Naive thymus-derived CD4-positive, alpha-beta T cell (primary cell): ENCODE data around the gene GRK6. TPM values are rescaled to one million over a fixed set of nuclear protein-coding genes. Genes with fewer than 3 reads are reported as not detected.

Experiments
- ATAC-seq: fragments of 150-1000 bp; cut with Tn5 transposase; 2 replicates; pipeline ENCODE4 v1.10.0; 2021; ENCODE audit warnings: mild to moderate bottlenecking, moderate library complexity
- CTCF ChIA-PET: fragments of 350-600 bp; sonication (Branson Sonifier 250); formaldehyde crosslinking; loops from one replicate; lab custom pipeline; 2021; ENCODE audit warnings: antibody characterized with exemption; lab: Charles Lee
- POLR2A ChIA-PET: fragments of 350-600 bp; sonication (Branson Sonifier 250); formaldehyde crosslinking; loops from one replicate; lab custom pipeline; 2021; ENCODE audit warnings: antibody characterized with exemption, inconsistent platforms; lab: Charles Lee
- DNase-seq, 9 donors: peaks; one replicate each; pipeline versions ENCODE4 v3.0.0 to v3.0.0-alpha.2; 2020 to 2022; ENCODE audit warnings: mixed read lengths in 1 of 9
- H3K27ac ChIP-seq: one replicate; pipeline ENCODE4 v1.7.0; 2013; ENCODE audit warnings: mild to moderate bottlenecking, low read depth, low read length, moderate library complexity
- H3K27me3 ChIP-seq, 2 donors: one replicate each; pipeline ENCODE4 v1.7.0; 2013; ENCODE audit warnings: low read length in 2 of 2, mild to moderate bottlenecking in 2 of 2, moderate library complexity in 2 of 2; ENCODE audit not compliant: control insufficient read depth in 2 of 2, insufficient read depth in 2 of 2
- H3K36me3 ChIP-seq, 3 experiments: 1 replicate in 2 of 3; 2 replicates in 1 of 3; pipeline ENCODE4 v1.7.0; 2013; ENCODE audit warnings: low read length in 3 of 3, mild to moderate bottlenecking in 3 of 3, moderate library complexity in 1 of 3; ENCODE audit not compliant: insufficient read depth in 3 of 3, control insufficient read depth in 2 of 3
- H3K4me1 ChIP-seq, 2 donors: one replicate each; pipeline ENCODE4 v1.7.0; 2013; ENCODE audit warnings: low read length in 2 of 2, mild to moderate bottlenecking in 2 of 2, moderate library complexity in 1 of 2; ENCODE audit not compliant: control insufficient read depth in 2 of 2, insufficient read depth in 2 of 2
- H3K4me3 ChIP-seq: 2 replicates; pipeline ENCODE4 v1.7.0; 2013; ENCODE audit warnings: mild to moderate bottlenecking, low read length
- H3K9me3 ChIP-seq, 3 experiments: 1 replicate in 2 of 3; 2 replicates in 1 of 3; pipeline ENCODE4 v1.7.0; 2013; ENCODE audit warnings: low read length in 3 of 3; ENCODE audit not compliant: control insufficient read depth in 2 of 3
- H3K27ac Mint-ChIP-seq, 9 donors: one replicate each; pipeline ENCODE4 v1.8.0; 2020 to 2022; ENCODE audit warnings: mixed read lengths in 9 of 9, mild to moderate bottlenecking in 8 of 9, moderate library complexity in 5 of 9, inconsistent platforms in 2 of 9
- H3K27me3 Mint-ChIP-seq, 5 donors: one replicate each; pipeline ENCODE4 v1.8.0; 2021 to 2022; ENCODE audit warnings: mixed read lengths in 5 of 5, mild to moderate bottlenecking in 1 of 5
- H3K36me3 Mint-ChIP-seq, 5 donors: one replicate each; pipeline ENCODE4 v1.8.0; 2020 to 2022; ENCODE audit warnings: mixed read lengths in 5 of 5, mild to moderate bottlenecking in 3 of 5, inconsistent platforms in 1 of 5
- H3K4me1 Mint-ChIP-seq, 7 donors: one replicate each; pipeline ENCODE4 v1.8.0; 2020 to 2022; ENCODE audit warnings: mixed read lengths in 7 of 7, mild to moderate bottlenecking in 3 of 7, inconsistent platforms in 1 of 7
- H3K4me3 Mint-ChIP-seq, 10 donors: one replicate each; pipeline ENCODE4 v1.8.0; 2020 to 2022; ENCODE audit warnings: mild to moderate bottlenecking in 10 of 10, mixed read lengths in 10 of 10, moderate library complexity in 6 of 10, inconsistent platforms in 2 of 10
- H3K9me3 Mint-ChIP-seq, 11 donors: one replicate each; pipeline ENCODE4 v1.8.0; 2020 to 2022; ENCODE audit warnings: mixed read lengths in 11 of 11, mild to moderate bottlenecking in 4 of 11, inconsistent platforms in 1 of 11, moderate library complexity in 1 of 11
- intact Hi-C, 2 donors: fragments of 100-400 bp; cut with micrococcal nuclease; formaldehyde crosslinking; loops; one replicate each; pipeline ENCODE4 v1.15.1; 2023
- polyA plus RNA-seq, 2 donors: library from polyadenylated mRNA; unstranded; fragments of 300-500 nt; fragmentation: Illumina TruSeq; gene quantifications; one replicate each; pipeline ENCODE4 v1.2.3, GENCODE V29; 2021
- total RNA-seq, 6 experiments: library from RNA in 5 of 6; stranded (reverse) in 5 of 6; gene quantifications; 1 replicate in 5 of 6; 2 replicates in 1 of 6; pipeline ENCODE4 v1.2.3 and lab custom pipeline; 2021 to 2026

The GRK6 gene
- total and polyA plus RNA-seq, 7 experiments from 2014 or later = 78.8 to 246 (median 200) TPM

DNA sequence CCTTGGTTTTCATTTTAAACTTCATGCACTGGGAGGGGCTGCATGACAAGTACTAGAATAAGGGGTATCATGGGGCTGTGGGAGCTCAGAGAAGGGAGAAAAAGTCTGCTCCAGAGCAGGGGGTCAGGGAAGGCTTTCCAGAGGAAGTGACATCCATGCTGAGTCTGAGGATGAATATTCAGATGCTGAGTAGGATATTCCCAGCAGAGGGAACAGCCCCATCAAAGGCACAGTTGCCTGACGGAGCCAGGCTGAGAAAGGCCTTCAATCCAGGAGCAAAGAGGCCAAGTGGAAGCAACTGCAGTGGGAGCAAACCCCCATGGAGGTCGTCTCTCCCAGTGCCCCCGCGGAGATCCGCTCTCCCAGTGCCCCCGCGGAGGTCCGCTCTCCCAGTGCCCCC, 30.4 kb upstream of the GRK6 start:
- Histone ChIP-seq H3K36me3 (no peaks in the 10 kb centered on the region), H3K4me3 (no peak overlapping the region), H3K4me1 (peaks cover 0 to under 1% of the 10 kb centered on the region in 2 donors), H3K27ac (no peak overlapping the region), H3K27me3 (no peaks in the 10 kb centered on the region), H3K9me3 (no peaks in the 10 kb centered on the region)
- ChIA-PET CTCF (no interaction called here), POLR2A (no interaction called here)
- H3K27me3 Mint-ChIP-seq = peaks cover 0 to 17% (median 0%) of the 10 kb centered on the region in 5 donors
- peaks cover 0 to 2% (median 0%) of the 10 kb centered on the region in 11 donors for H3K9me3 Mint-ChIP-seq
- ATAC-seq (no peak), DNase-seq (no peak)
- H3K36me3 Mint-ChIP-seq = no peaks in the 10 kb centered on the region
- no peak overlapping the region for H3K4me3 Mint-ChIP-seq
- intact Hi-C loops = no loop called here
- peaks cover 3 to 9% (median 5%) of the 10 kb centered on the region in 7 donors for H3K4me1 Mint-ChIP-seq
- H3K27ac Mint-ChIP-seq = no peak overlapping the region

DNA sequence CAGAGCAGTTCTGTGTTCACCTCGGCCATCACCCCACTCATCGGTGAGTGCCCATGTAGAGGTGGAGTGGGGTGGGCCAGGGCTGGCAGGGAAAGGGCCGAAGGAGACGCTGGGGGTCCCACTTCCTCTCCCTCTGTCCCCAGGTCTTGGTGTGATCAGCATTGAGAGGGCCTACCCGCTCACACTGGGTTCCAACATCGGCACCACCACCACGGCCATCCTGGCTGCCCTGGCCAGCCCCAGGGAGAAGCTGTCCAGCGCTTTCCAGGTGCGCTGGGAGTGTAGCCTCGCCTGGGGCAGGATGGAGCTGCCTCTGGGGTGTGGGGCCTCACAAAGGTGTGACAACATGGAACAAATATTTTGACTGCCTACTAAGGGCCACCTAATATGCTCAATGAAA, 29.7 kb upstream of the GRK6 start:
- CTCF ChIA-PET = no interaction called here
- H3K4me3 ChIP-seq = no peak overlapping the region
- ATAC-seq (no peak), DNase-seq (no peak)
- Mint-ChIP-seq H3K27me3 (peaks cover 0 to 24% (median 0%) of the 10 kb centered on the region in 5 donors), H3K4me3 (no peak overlapping the region), H3K9me3 (peaks cover 0 to 4% (median 0%) of the 10 kb centered on the region in 11 donors), H3K4me1 (peaks cover 0 to 7% (median 0%) of the 10 kb centered on the region in 7 donors), H3K36me3 (no peaks in the 10 kb centered on the region), H3K27ac (no peak overlapping the region)
- intact Hi-C loops = no loop called here
- POLR2A ChIA-PET = no interaction called here
- H3K9me3 ChIP-seq = no peaks in the 10 kb centered on the region
- no peaks in the 10 kb centered on the region for H3K27me3 ChIP-seq
- H3K27ac ChIP-seq = no peak overlapping the region
- H3K4me1 ChIP-seq = no peaks in the 10 kb centered on the region
- no peaks in the 10 kb centered on the region for H3K36me3 ChIP-seq

DNA sequence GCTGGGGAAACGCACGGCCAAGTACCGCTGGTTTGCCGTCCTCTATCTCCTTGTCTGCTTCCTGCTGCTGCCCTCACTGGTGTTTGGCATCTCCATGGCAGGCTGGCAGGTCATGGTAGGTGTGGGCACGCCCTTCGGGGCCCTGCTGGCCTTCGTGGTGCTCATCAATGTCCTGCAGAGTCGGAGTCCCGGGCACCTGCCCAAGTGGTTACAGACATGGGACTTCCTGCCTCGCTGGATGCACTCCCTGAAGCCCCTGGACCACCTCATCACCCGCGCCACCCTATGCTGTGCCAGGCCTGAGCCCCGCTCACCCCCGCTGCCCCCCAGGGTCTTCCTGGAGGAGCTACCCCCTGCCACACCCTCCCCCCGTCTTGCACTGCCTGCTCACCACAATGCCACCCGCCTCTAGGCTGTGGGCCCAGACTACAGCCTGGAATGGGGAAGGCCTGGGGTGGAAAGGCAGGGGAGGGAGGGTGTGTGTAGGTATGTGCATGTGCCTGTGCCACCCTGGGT, 28.5 kb upstream of the GRK6 start:
- Histone ChIP-seq H3K4me3 (no peak overlapping the region), H3K4me1 (peaks cover 5 to 9% of the 10 kb centered on the region in 2 donors), H3K27me3 (no peaks in the 10 kb centered on the region), H3K9me3 (no peaks in the 10 kb centered on the region), H3K36me3 (no peaks in the 10 kb centered on the region), H3K27ac (no peak overlapping the region)
- Mint-ChIP-seq H3K27ac (no peak overlapping the region), H3K4me1 (peaks cover 1 to 17% (median 7%) of the 10 kb centered on the region in 7 donors), H3K9me3 (peaks cover 0 to 4% (median 0%) of the 10 kb centered on the region in 11 donors), H3K27me3 (peaks cover 0 to 35% (median 0%) of the 10 kb centered on the region in 5 donors), H3K36me3 (no peaks in the 10 kb centered on the region), H3K4me3 (no peak overlapping the region)
- intact Hi-C loops = no loop called here
- CTCF ChIA-PET = interaction anchor here (0.9 kb wide), 1 partner anchor 59 kb away, joined by 3 read pairs; no protein-coding TSS in a partner anchor
- ATAC-seq (no peak), DNase-seq (no peak)
- POLR2A ChIA-PET = no interaction called here

DNA sequence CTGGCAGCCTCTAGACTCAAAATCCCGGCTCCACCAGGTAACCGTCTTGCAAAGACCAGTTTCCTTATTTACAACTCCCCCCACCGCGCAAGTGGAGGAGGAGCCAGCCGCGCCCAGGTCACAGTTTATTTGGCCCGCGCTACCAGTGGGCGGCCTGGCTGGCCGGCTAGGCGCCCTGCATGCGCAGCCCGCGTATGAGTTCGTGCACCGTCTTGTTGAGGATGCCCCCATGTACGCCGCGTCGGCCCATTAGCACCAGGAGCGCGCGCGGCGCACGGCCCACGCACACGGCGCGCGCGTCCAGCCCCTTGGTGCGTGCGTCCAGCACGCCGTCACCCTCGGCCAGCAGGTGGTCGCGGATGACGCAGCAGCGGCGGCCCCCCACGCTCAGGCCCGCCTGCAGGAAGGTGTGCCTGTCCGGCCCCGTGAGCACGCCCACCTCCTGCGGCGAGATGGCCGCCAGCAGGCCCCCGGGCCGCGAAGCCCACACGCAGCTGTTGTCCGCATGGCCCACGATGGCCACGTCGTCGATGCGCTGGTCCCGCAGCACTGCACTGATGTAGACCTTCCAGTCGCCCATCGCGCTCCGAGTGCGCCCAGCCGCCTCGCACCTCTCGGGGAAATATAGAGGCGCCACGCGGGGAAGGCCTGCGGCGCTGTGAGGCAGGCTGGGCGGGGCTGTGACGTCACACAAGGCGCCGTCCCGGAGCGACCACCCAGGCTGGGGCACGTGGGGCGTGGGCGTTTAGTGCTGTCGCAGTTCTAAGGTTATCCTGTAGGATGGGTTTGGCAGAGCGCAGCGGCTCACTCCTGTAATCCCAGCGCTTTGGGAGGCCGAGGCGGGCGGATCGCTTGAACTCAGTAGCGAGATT, 26.2 kb upstream of the GRK6 start, which contains the start of gene PFN3:
Gene PFN3, minus strand, starts transcription at position 665 of the 872 bp plus-strand sequence. Its CDS starts 85 bp downstream, at position 580.
- Mint-ChIP-seq H3K9me3 (peaks cover 0 to 3% (median 0%) of the 10 kb centered on the region in 11 donors), H3K27me3 (peaks cover 0 to 40% (median 0%) of the 10 kb centered on the region in 5 donors), H3K4me1 (peaks cover 7 to 31% (median 18%) of the 10 kb centered on the region in 7 donors), H3K4me3 (no peak within 1 kb of the TSS), H3K27ac (peak within 1 kb of the TSS in 1 of 9 donors; percentile 46), H3K36me3 (no peaks in the 10 kb centered on the region)
- Histone ChIP-seq H3K4me1 (peaks cover 24% of the 10 kb centered on the region in 2 donors), H3K27me3 (no peaks in the 10 kb centered on the region), H3K9me3 (no peaks in the 10 kb centered on the region), H3K27ac (no peak within 1 kb of the TSS), H3K36me3 (no peaks in the 10 kb centered on the region), H3K4me3 (no peak within 1 kb of the TSS)
- intact Hi-C loops = no loop called here
- ChIA-PET POLR2A (interaction anchor here (5.4 to 9.5 kb wide), 2 partner anchors 9 to 47 kb away, joined by 48 to 156 read pairs; partner anchors contain the start of gene PRR7), CTCF (interaction anchor here (0.6 to 9.6 kb wide), 6 partner anchors 9 to 673 kb away, joined by 3 to 189 read pairs (median 67); partner anchors contain the start of gene GRK6)
- no peak for ATAC-seq
- no peak for DNase-seq

DNA sequence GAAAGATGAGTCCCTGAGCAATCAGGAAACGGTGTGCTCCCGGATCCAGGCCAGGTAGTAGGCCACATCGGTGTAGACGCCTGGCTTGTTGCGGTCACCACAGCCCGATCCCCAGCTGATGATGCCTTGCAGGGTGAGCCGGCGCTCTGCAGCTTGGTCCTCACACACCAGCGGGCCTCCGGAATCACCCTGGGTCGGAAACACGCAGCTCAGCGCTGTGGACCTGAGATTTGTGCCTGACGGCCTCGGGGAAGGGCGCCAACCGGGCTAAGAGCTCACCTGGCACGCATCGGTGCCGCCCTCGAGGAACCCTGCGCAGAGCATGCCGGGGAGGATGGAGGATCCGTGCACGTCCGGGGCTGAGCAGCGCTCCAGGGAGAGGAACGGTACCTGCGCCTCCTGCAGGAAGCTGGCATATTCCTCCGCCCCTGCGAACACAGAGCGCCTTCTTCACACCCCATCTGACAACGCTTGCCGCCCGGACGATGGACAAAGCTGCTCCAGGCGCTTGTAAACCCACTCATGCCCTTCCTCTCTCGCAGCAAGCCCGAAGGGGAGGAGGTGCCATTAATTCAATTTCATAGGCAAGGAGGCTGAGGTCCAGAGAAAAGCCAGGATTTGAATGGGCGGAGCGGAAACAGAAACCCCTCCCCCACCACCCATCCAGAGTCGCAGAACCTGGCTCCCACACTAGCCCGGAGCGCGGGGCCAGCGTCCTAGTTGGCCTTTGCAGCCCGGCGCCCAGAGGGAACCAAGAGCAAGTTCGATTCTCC, 24.0 kb upstream of the GRK6 start:
- no peaks in the 10 kb centered on the region for H3K36me3 ChIP-seq
- H3K4me3 ChIP-seq = peak overlapping the region; percentile 61
- DNase-seq = peak; percentile 21 to 74 (median 68)
- ChIA-PET CTCF (interaction anchor here (0.6 to 9.6 kb wide), 23 partner anchors 11 to 288 kb away, joined by 3 to 189 read pairs (median 11); partner anchors contain the start of genes GRK6 and PRR7), POLR2A (interaction anchor here (0.7 to 9.5 kb wide), 15 partner anchors 12 to 95 kb away, joined by 3 to 210 read pairs (median 7); partner anchors contain the start of genes GRK6, LMAN2, PDLIM7 and PRR7)
- peaks cover 0 to 54% (median 0%) of the 10 kb centered on the region in 5 donors for H3K27me3 Mint-ChIP-seq
- peaks cover 0 to 2% (median 0%) of the 10 kb centered on the region in 11 donors for H3K9me3 Mint-ChIP-seq
- H3K9me3 ChIP-seq = no peaks in the 10 kb centered on the region
- H3K36me3 Mint-ChIP-seq = no peaks in the 10 kb centered on the region
- peaks cover 7 to 35% (median 23%) of the 10 kb centered on the region in 7 donors for H3K4me1 Mint-ChIP-seq
- peaks cover 25 to 33% of the 10 kb centered on the region in 2 donors for H3K4me1 ChIP-seq
- peak overlapping the region in 6 of 9 donors; percentile 23 to 80 (median 70) for H3K27ac Mint-ChIP-seq
- intact Hi-C loops = loop anchor here (1.0 to 2.0 kb wide), 13 partner anchors 12 to 288 kb away; partner anchors contain the start of genes PDLIM7 (in 2 of the 2), NSD1 (in 1 of the 2), PRR7 (in 1 of the 2) and RGS14 (in 1 of the 2)
- peak overlapping the region; percentile 76 to 88 (median 84) for H3K4me3 Mint-ChIP-seq
- no peak overlapping the region for H3K27ac ChIP-seq
- peak; percentile 41 for ATAC-seq
- no peaks in the 10 kb centered on the region for H3K27me3 ChIP-seq
